Glutamatergic neuron (in vitro differentiated cells): Measurements from ENCODE around the gene GSC2. TPM values are rescaled to one million over a fixed set of nuclear protein-coding genes. Genes with fewer than 3 reads are reported as not detected.
A peak's percentile ranks its signal among the peaks of the same experiment; 100 is the strongest.

ENCODE experiments used
- DNase-seq: peaks from one replicate; pipeline ENCODE4 v3.0.0; 2022
- H3K27ac Mint-ChIP-seq: one replicate; pipeline ENCODE4 v1.8.0; 2020; ENCODE audit warnings: mild to moderate bottlenecking, mixed read lengths, inconsistent platforms; ENCODE audit not compliant: unreplicated experiment
- H3K27me3 Mint-ChIP-seq: one replicate; pipeline ENCODE4 v1.8.0; 2020; ENCODE audit warnings: mild to moderate bottlenecking, moderate library complexity, mixed read lengths, inconsistent platforms; ENCODE audit not compliant: unreplicated experiment
- H3K36me3 Mint-ChIP-seq: one replicate; pipeline ENCODE4 v1.8.0; 2020; ENCODE audit warnings: mild to moderate bottlenecking, mixed read lengths, inconsistent platforms; ENCODE audit not compliant: unreplicated experiment
- H3K4me1 Mint-ChIP-seq: one replicate; pipeline ENCODE4 v1.8.0; 2020; ENCODE audit warnings: mild to moderate bottlenecking, low read depth, mixed read lengths, inconsistent platforms; ENCODE audit not compliant: unreplicated experiment
- H3K4me3 Mint-ChIP-seq: one replicate; pipeline ENCODE4 v1.8.0; 2020; ENCODE audit warnings: mild to moderate bottlenecking, mixed read lengths, inconsistent platforms; ENCODE audit not compliant: unreplicated experiment
- H3K9me3 Mint-ChIP-seq: one replicate; pipeline ENCODE4 v1.8.0; 2020; ENCODE audit warnings: mild to moderate bottlenecking, moderate library complexity, mixed read lengths, inconsistent platforms; ENCODE audit not compliant: unreplicated experiment
- CTCF ChIP-seq: fragments of 200-600 bp; sonication (generic); IDR thresholded peaks from one replicate; pipeline ENCODE4 v1.5.0; 2021; ENCODE audit not compliant: partially characterized antibody, unreplicated experiment
- total RNA-seq: library from RNA; stranded (reverse); fragmentation: NEBNext Ultra II Directional; extraction: Animal tissue kit (Norgen Biotek cat#: 25700); gene quantifications from one replicate; pipeline ENCODE4 v1.2.1, GENCODE V29; 2021; ENCODE audit not compliant: unreplicated experiment

GSC2 gene
- total RNA-seq, 1 donor from 2014 or later = not detected

GRCh38 chr22:19178065-19178656 is 28.1 kb upstream of the GSC2 start:
- peaks cover 9% of the 10 kb centered on the region for H3K4me1 Mint-ChIP-seq
- H3K4me3 Mint-ChIP-seq = peak overlapping the region; percentile 67
- peak; percentile 67 for DNase-seq
- no peaks in the 10 kb centered on the region for H3K9me3 Mint-ChIP-seq
- H3K27ac Mint-ChIP-seq = no peak overlapping the region
- H3K27me3 Mint-ChIP-seq = peaks cover 7% of the 10 kb centered on the region
- no peaks in the 10 kb centered on the region for H3K36me3 Mint-ChIP-seq
- no peak for TF ChIP-seq CTCF

GRCh38 chr22:19177164-19178064 is 27.3 kb upstream of the GSC2 start:
- no peak for DNase-seq
- Mint-ChIP-seq H3K4me1 (peaks cover 12% of the 10 kb centered on the region), H3K4me3 (peak overlapping the region; percentile 84), H3K9me3 (peaks cover 4% of the 10 kb centered on the region), H3K36me3 (no peaks in the 10 kb centered on the region), H3K27ac (no peak overlapping the region), H3K27me3 (peaks cover 9% of the 10 kb centered on the region)
- TF ChIP-seq CTCF = no peak

GRCh38 chr22:19176732-19177131 is 26.6 kb upstream of the GSC2 start:
- no peak overlapping the region for H3K27ac Mint-ChIP-seq

GRCh38 chr22:19176175-19176643 is 26.1 kb upstream of the GSC2 start:
- no peak overlapping the region for H3K4me3 Mint-ChIP-seq
- DNase-seq = no peak

More at GRCh38 chr22:19176732-19177131, 26.6 kb upstream of the GSC2 start:
- Mint-ChIP-seq H3K36me3 (no peaks in the 10 kb centered on the region), H3K4me3 (peak overlapping the region; percentile 69), H3K27me3 (peaks cover 12% of the 10 kb centered on the region), H3K9me3 (peaks cover 4% of the 10 kb centered on the region), H3K4me1 (peaks cover 14% of the 10 kb centered on the region)
- TF ChIP-seq CTCF = no peak
- no peak for DNase-seq

More at GRCh38 chr22:19176175-19176643, 26.1 kb upstream of the GSC2 start:
- Mint-ChIP-seq H3K36me3 (no peaks in the 10 kb centered on the region), H3K4me1 (peaks cover 13% of the 10 kb centered on the region), H3K27ac (no peak overlapping the region), H3K9me3 (peaks cover 5% of the 10 kb centered on the region), H3K27me3 (peaks cover 11% of the 10 kb centered on the region)
- TF ChIP-seq CTCF = no peak
